NCI-H345 treated with DMSO at 0.1 percent for 48 hours (cell line): ENCODE measurements around the gene SHISA6.

Experiments used
- DNase-seq: peaks from one replicate; lab custom pipeline; 2025; ENCODE audit not compliant: unreplicated experiment; lab: John Stamatoyannopoulos, UW

The SHISA6 gene

GRCh38 chr17:11264183-11264871, 23.3 kb downstream of the SHISA6 start:
- DNase-seq: no peak

- no peak for DNase-seq
Measured at GRCh38 chr17:11267999-11268575, 27.1 kb downstream of the SHISA6 start.

- DNase-seq: no peak
Measured at GRCh38 chr17:11269210-11269609, 28.2 kb downstream of the SHISA6 start.

GRCh38 chr17:11272191-11272590, 31.2 kb downstream of the SHISA6 start:
- no peak for DNase-seq

GRCh38 chr17:11273596-11273995, 32.6 kb downstream of the SHISA6 start:
- DNase-seq: no peak

- no peak for DNase-seq
Measured at GRCh38 chr17:11274106-11274505, 33.1 kb downstream of the SHISA6 start.

GRCh38 chr17:11276486-11276885, 35.5 kb downstream of the SHISA6 start:
- DNase-seq: no peak

- no peak for DNase-seq
Measured at GRCh38 chr17:11278186-11278991, 37.4 kb downstream of the SHISA6 start.

- no peak for DNase-seq
Measured at GRCh38 chr17:11278992-11279270, 37.9 kb downstream of the SHISA6 start.

- DNase-seq: no peak
Measured at GRCh38 chr17:11279776-11280344, 38.8 kb downstream of the SHISA6 start.

GRCh38 chr17:11282586-11282985, 41.6 kb downstream of the SHISA6 start:
- no peak for DNase-seq

- no peak for DNase-seq
Measured at GRCh38 chr17:11284811-11285210, 43.8 kb downstream of the SHISA6 start.

- DNase-seq: no peak
Measured at GRCh38 chr17:11285946-11286345, 44.9 kb downstream of the SHISA6 start.

- DNase-seq: no peak
Measured at GRCh38 chr17:11287791-11288190, 46.8 kb downstream of the SHISA6 start.

GRCh38 chr17:11290814-11291213, 49.8 kb downstream of the SHISA6 start:
- no peak for DNase-seq

- DNase-seq: no peak
Measured at GRCh38 chr17:11292491-11292890, 51.5 kb downstream of the SHISA6 start.

- no peak for DNase-seq
Measured at GRCh38 chr17:11293480-11293879, 52.5 kb downstream of the SHISA6 start.

GRCh38 chr17:11294826-11295225, 53.8 kb downstream of the SHISA6 start:
- no peak for DNase-seq

- DNase-seq: no peak
Measured at GRCh38 chr17:11296994-11297393, 56.0 kb downstream of the SHISA6 start.

GRCh38 chr17:11298401-11298800, 57.4 kb downstream of the SHISA6 start:
- DNase-seq: no peak

GRCh38 chr17:11300201-11300600, 59.2 kb downstream of the SHISA6 start:
- DNase-seq: no peak

- no peak for DNase-seq
Measured at GRCh38 chr17:11300738-11301137, 59.7 kb downstream of the SHISA6 start.
